HG02852 (cell line): Measurements from ENCODE around the gene CCSER1.
"Not testable (repeated sequence)": the region's sequence is repeated elsewhere in the genome, so short reads cannot be mapped to it uniquely, and the experiment has no call there.

ENCODE experiments used
- ATAC-seq: cut with Tn5 transposase; IDR thresholded peaks from one replicate; pipeline ENCODE4 v1.9.1; 2021; ENCODE audit warnings: mild to moderate bottlenecking, moderate library complexity; ENCODE audit not compliant: unreplicated experiment

The CCSER1 gene

DNA sequence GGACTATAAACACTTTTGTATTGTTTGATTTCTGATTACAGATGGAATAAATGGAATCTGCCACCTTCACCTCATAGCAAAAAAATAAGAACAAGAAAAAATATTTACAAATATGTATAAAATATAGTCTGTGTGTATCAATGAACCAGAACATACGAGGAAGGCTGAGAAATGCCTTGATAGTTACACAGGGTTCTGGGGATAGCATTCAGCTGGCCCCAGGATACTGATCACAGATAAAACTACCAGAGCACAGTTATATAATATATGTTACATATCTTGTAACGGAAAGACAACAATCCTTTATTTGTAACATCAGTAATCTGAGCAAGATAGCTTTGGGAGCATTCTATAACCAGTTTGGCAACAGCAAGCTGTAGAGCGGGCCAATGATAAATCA, 1101.5 kb downstream of the CCSER1 start:
- ATAC-seq, result no peak

DNA sequence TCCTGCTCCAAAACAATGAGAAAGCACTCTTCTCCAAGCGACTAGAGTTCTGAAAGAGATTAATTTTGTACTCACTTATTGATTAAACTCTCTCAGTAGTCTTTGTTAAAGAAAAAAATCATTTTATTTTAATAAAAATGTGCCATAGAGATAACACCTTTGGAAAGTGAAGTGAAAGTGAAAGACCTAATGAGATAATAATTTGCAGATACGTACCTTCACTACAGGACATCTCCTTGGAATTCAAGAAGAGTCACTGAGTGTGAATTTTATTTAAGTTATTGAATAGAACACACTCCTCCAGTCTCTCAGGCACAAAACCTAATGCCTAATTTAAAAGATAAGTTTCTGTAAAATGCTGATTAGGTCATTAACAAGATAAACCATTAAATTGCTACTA, 1106.0 kb downstream of the CCSER1 start:
- ATAC-seq, result no peak

DNA sequence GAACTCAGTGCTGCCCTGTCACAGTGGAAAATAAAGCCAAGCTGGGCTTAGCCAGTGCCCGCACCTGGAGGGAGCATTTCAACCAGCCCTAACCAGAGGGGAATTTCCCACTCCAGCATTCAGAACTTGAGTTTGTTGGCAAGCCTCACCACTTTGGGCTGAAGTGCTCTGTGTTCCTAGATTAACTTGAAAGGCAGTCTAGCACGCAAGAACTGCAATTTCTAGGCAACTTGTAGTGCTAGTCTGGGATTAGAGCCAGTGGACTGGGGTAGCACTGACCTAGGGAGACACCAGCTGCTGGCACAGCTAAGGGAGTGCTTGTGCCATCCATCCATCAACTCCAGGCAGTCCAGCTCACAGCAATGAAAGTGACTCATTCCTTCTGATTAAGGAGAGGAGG, 1115.9 kb downstream of the CCSER1 start:
- ATAC-seq, result no peak

- no peak for ATAC-seq
These were observed 1128.8 kb downstream of the CCSER1 start for GRCh38 chr4:91256043-91256442.

GRCh38 chr4:91256751-91257150, 1129.6 kb downstream of the CCSER1 start:
- ATAC-seq, result no peak

DNA sequence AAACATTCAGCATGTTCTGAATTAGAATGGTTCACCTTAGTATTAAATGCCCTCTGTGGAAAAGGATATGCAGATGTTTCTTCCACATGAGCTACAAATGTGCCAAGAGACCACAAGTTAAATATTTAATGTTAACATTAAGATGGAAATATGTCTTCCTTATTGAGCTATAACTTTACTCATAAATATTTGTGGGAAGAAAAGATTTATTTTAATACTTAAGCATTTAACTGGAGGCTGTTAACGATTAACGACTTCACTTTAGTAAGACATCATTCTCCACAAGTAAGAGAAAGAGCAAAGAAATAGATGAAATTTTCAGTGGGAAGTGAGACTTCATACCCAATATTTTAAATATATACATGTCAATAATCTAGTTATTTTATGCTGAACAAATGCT, 1130.5 kb downstream of the CCSER1 start:
- no peak for ATAC-seq

DNA sequence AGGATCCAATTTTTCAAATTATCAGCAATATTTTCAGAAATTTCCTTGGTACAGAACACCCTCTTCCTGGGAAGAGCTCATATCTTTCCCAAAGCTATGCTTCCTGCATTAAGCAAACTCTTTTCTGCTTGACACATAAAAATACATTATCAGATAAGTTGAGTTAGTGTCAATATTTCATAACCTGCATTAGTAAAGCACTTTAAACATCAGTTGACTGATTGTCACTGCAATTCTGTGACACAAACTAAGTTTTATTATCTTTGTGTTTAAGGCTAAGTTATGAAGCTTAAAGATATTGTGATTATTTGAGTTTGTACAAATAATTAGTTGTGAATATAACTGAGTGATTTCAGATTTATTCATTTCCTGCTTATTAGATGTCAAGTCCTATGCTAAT, 1131.1 kb downstream of the CCSER1 start:
- ATAC-seq, result no peak

- no peak for ATAC-seq
These were observed 1140.3 kb downstream of the CCSER1 start for GRCh38 chr4:91267543-91267942.

GRCh38 chr4:91268481-91268880, 1141.3 kb downstream of the CCSER1 start:
- not testable (repeated sequence) for ATAC-seq

DNA sequence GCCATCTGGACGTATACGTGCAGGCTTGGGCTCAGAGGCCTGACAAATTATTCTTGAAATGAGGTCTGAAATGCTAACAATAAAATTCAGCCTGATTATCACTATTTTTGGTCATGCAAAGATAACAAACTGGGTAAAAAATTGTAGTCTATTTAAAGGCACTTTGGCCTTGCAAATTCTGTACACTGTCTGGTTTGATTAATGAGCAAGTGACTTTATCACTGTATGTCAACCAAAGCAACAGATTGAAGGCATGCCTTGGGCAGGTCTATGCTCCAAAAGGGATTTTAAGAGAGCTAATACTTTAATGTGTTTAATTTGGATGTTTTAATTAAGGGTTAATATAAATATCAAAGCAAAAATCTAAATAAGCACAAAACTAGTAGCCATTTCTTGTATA, 1141.7 kb downstream of the CCSER1 start:
- ATAC-seq, result no peak

GRCh38 chr4:91279899-91280298, 1152.7 kb downstream of the CCSER1 start:
- ATAC-seq, result no peak

- ATAC-seq, result no peak
These were observed 1153.5 kb downstream of the CCSER1 start for GRCh38 chr4:91280551-91281290.

DNA sequence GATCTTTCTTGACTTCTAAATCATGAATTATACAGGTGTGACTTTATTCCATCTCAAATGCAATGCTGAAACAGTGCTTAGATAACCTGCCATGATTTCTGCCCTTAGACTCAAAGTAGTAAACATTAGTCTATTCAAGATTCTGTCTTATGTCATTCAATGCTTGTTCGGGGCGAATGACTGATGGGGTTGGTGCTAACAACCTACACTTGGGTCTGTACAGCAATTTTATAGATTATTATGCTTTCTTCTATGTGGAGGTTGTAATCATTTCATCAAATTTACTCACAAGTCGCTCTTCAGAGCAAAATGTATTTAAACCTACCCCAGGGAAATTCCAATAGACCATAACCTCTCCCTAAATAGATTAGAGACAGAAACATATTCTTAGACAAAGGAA, 1155.0 kb downstream of the CCSER1 start:
- no peak for ATAC-seq

GRCh38 chr4:91283726-91284230, 1156.6 kb downstream of the CCSER1 start:
- ATAC-seq, result no peak

GRCh38 chr4:91284480-91284879, 1157.3 kb downstream of the CCSER1 start:
- no peak for ATAC-seq

DNA sequence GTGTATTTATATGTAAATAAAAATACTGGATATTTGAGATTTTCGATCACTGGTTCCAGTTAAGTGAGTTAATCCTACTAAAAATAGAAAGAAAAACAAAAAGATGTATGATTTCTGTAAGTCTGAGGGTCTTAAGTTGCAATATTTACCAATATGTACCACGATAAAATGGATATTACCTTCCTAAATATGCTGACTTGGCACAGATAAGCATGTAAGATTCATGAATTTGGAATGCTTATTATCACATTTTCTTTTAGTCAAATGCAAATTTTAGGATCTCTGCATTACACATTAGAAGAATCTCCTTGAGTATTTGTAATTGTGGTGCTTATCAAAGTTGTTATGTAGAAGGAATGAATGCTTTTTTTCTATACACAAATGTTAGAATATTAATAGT, 1158.3 kb downstream of the CCSER1 start:
- ATAC-seq, result no peak

GRCh38 chr4:91288702-91289311, 1161.6 kb downstream of the CCSER1 start:
- no peak for ATAC-seq

DNA sequence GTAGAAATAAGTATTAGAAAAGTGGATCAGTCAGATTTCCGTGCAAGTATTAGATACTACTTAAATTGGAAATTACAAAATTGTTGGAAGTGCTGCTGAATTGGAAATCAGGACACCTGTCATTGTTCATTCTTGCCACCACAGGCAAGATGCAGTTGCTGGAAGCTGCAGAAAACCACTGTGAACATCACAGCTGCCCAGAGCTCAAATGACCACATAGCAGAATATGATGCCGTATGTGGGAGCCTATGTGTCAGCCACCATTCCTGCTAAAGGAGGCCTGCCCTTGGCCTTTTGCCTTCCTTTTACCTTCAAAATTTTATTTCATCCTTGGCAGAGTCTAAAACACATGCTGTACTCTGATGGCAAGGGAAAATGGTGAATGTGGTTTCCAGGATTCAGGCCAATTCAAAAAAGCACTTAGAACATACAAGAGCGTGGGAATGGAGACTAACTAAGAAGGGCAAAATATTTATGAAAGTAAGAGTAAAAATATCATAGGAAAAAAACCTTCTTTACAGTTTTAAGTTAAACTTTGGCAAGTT, 1171.0 kb downstream of the CCSER1 start:
- no peak for ATAC-seq

DNA sequence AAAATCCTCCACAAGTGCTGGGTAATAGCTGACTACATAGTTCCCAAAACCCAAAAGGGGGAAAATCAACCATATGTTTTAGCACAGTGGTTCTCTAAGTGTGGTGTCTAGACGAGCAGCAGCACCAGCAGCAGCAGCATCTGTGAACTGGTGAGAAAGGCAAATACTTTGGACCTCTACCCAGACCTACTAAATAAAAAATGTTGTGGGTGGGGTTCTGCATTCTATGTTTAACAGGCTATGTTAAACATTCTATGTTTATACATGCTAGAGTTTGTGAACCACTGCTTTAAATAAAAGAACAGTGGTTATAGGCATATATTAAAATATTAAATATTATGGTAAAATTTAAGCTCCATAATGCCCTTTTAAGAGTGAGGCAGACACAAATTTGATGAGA, 1171.6 kb downstream of the CCSER1 start:
- ATAC-seq, result no peak

- no peak for ATAC-seq
These were observed 1174.9 kb downstream of the CCSER1 start for GRCh38 chr4:91302120-91302519.

DNA sequence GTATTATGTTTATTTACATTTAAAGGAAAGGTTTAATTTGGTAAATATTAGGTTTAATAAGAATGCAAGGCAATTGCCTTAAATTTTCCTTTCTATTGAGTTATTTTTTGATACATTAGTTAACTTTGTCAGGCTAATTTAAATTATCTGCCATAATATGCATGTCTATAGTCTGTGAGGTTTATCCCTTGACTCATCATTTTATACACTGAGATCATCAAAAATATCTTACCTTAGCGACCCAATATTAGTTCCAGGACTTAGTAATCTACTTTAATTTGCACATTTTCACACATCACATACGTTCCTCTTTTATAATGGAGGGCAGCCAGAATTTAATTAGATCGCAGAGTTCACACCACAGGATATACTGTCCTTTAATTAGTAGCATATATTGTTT, 1177.1 kb downstream of the CCSER1 start:
- no peak for ATAC-seq

DNA sequence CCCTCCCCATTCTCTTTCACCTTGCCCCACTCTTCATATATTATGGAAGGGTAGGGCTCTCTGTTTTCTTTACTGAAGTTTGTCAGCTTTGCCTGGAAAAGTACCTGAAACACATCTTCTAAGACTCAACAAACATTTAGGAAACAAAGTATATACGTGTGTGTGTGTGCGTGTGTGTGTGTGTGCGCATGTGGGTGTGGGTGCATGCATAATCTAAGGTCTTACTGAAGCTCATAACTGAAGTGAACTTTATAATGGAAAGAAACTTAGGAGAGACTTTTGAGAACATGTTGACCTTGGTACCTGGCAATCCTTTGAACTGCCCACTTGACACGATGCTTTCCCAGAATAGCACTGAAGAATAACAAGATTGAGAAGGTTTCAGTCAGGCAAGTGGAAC, 1190.2 kb downstream of the CCSER1 start:
- ATAC-seq, result no peak
